Measurements from ENCODE around the gene SRPRA. TPM values are rescaled to one million over a fixed set of nuclear protein-coding genes. Genes with fewer than 3 reads are reported as not detected.

Gene SRPRA
- total RNA-seq, 4 donors from 2014 or later, result 56.8 to 84.7 (median 72.3) TPM

GRCh38 chr11:126214841-126215240 lies 53.9 kb downstream of the SRPRA start:
- no peak for TF ChIP-seq CTCF (IDR thresholded peaks at IDR 0.05)
- no peak for TF ChIP-seq POLR2A (IDR thresholded peaks at IDR 0.05)
- intact Hi-C loops (cut with DNase I; ENCODE audit: low total_unique reads), result no loop called here
- no peak overlapping the region for H3K4me3 ChIP-seq (ENCODE audit: low read depth, poor library complexity, severe bottlenecking)
- 26 to 48% methylated on average over 6 of the region's 6 CpGs for WGBS, 2 donors
- no peak for DNase-seq (ENCODE audit: low spot score in 2 of 2)

- TF ChIP-seq CTCF (IDR thresholded peaks at IDR 0.05) (no peak), POLR2A (IDR thresholded peaks at IDR 0.05) (no peak)
- 73 to 75% methylated on average over 2 of the region's 2 CpGs for WGBS, 2 donors
- intact Hi-C loops (cut with DNase I; ENCODE audit: low total_unique reads), result no loop called here
- H3K4me3 ChIP-seq (ENCODE audit: low read depth, poor library complexity, severe bottlenecking), result no peak overlapping the region
- no peak for DNase-seq (ENCODE audit: low spot score in 2 of 2)
Measured at GRCh38 chr11:126214441-126214840, 54.3 kb downstream of the SRPRA start.

Other genes starting within 250 kb of the SRPRA start
- gene CDON, start 206.0 kb downstream of the SRPRA start, total RNA-seq, result 10 to 100 TPM; 12.3 to 21.0 (median 18.0) TPM
- 10 to 100 TPM; 17.5 to 24.1 (median 20.7) TPM for gene RPUSD4, start 57.2 kb downstream of the SRPRA start, total RNA-seq
- 10 to 100 TPM in 2 of 4 donors, 1 to 10 TPM in 2; 7.3 to 18.9 (median 9.0) TPM for gene FAM118B, start 57.1 kb downstream of the SRPRA start, total RNA-seq
- 10 to 100 TPM in 3 of 4 donors, 1 to 10 TPM in 1; 7.0 to 17.5 (median 14.0) TPM for gene FOXRED1, start 259 bp upstream of the SRPRA start, total RNA-seq
- 10 to 100 TPM; 13.2 to 16.8 (median 15.3) TPM for gene TIRAP, start 14.2 kb upstream of the SRPRA start, total RNA-seq
- gene DCPS, start 35.2 kb upstream of the SRPRA start, total RNA-seq, result 10 to 100 TPM; 15.1 to 23.4 (median 16.7) TPM
- 10 to 100 TPM; 12.6 to 27.0 (median 17.1) TPM for gene ST3GAL4, start 86.8 kb upstream of the SRPRA start, total RNA-seq